OCI-LY7 (cell line): ENCODE results near the gene TMEM51. TPM values are rescaled to one million over a fixed set of nuclear protein-coding genes. Genes with fewer than 3 reads are reported as not detected.

Source experiments
- BruUV-seq: library from RNA; stranded (reverse); fragments of 400-500 nt; replicated peaks from 2 replicates; lab custom pipeline; 2021; lab: Mats Ljungman, UMichigan
- CTCF ChIA-PET: fragments of 300-600 bp; sonication (Branson Sonifier 250); formaldehyde crosslinking; loops from one replicate; lab custom pipeline; 2022; ENCODE audit warnings: antibody characterized with exemption; ENCODE audit not compliant: unreplicated experiment; lab: Charles Lee
- POLR2A ChIA-PET: fragments of 300-600 bp; sonication (Branson Sonifier 250); formaldehyde crosslinking; loops from one replicate; lab custom pipeline; 2022; ENCODE audit warnings: antibody characterized with exemption; lab: Charles Lee
- DNase-seq: peaks from one replicate; pipeline ENCODE4 v3.0.0-alpha.2; 2015; ENCODE audit warnings: low spot score
- H2AFZ ChIP-seq: fragments of 200-600 bp; sonication (generic), shearing (Covaris generic); 2 replicates; pipeline ENCODE4 v1.6.1; 2014; ENCODE audit warnings: mild to moderate bottlenecking, antibody characterized with exemption, low read length, moderate library complexity
- H3K27ac ChIP-seq: fragments of 200-600 bp; sonication (generic); 2 replicates; pipeline ENCODE4 v1.5.1; 2014; ENCODE audit warnings: mixed run types, low read depth, mild to moderate bottlenecking, moderate library complexity, low read length, inconsistent platforms; ENCODE audit not compliant: poor library complexity, severe bottlenecking
- H3K36me3 ChIP-seq: fragments of 200-600 bp; sonication (generic); 2 replicates; pipeline ENCODE4 v1.6.1; 2014; ENCODE audit warnings: mild to moderate bottlenecking, antibody characterized with exemption, low read length, moderate library complexity, mixed read lengths; ENCODE audit not compliant: insufficient read depth
- H3K4me1 ChIP-seq: fragments of 200-600 bp; sonication (generic); 2 replicates; pipeline ENCODE4 v1.5.1; 2014; ENCODE audit warnings: mild to moderate bottlenecking, low read length; ENCODE audit not compliant: insufficient read depth, poor library complexity, severe bottlenecking
- H3K4me2 ChIP-seq: fragments of 200-600 bp; sonication (generic); 2 replicates; pipeline ENCODE4 v1.6.1; 2014; ENCODE audit warnings: mild to moderate bottlenecking, low read length
- H3K4me3 ChIP-seq: fragments of 200-600 bp; sonication (generic); 2 replicates; pipeline ENCODE4 v1.5.1; 2014; ENCODE audit warnings: mild to moderate bottlenecking, low read depth, low read length; ENCODE audit not compliant: poor library complexity, severe bottlenecking
- H3K79me2 ChIP-seq: fragments of 200-600 bp; sonication (generic); 2 replicates; pipeline ENCODE4 v1.6.1; 2016; ENCODE audit warnings: low read depth, mild to moderate bottlenecking, low read length, moderate library complexity, mixed read lengths; ENCODE audit not compliant: insufficient read depth
- H3K9me2 ChIP-seq: fragments of 200-600 bp; sonication (generic); 2 replicates; pipeline ENCODE4 v1.6.1; 2016; ENCODE audit warnings: mild to moderate bottlenecking, low read length, mixed read lengths; ENCODE audit not compliant: insufficient read depth
- H3K9me3 ChIP-seq: fragments of 200-600 bp; sonication (generic); 2 replicates; pipeline ENCODE4 v1.6.1; 2014; ENCODE audit warnings: mild to moderate bottlenecking, mixed run types, low read length, mixed read lengths
- H4K20me1 ChIP-seq: fragments of 200-600 bp; sonication (generic); 2 replicates; pipeline ENCODE4 v1.6.1; 2014; ENCODE audit warnings: mild to moderate bottlenecking, antibody characterized with exemption, low read length, moderate library complexity, mixed read lengths; ENCODE audit not compliant: insufficient read depth
- EZH2phosphoT487 ChIP-seq: fragments of 200-600 bp; sonication (generic); IDR thresholded peaks from 2 replicates; pipeline ENCODE4 v1.6.1; 2018; ENCODE audit warnings: low read depth, borderline replicate concordance, mild to moderate bottlenecking, mixed run types, antibody characterized with exemption, low read length, moderate library complexity, mixed read lengths
- intact Hi-C: fragments of 100-400 bp; cut with micrococcal nuclease; formaldehyde crosslinking; loops from one replicate; pipeline ENCODE4 v1.10.0; 2022; ENCODE audit not compliant: unreplicated experiment
- total RNA-seq, 2 experiments: library from RNA; depleted of rRNA in 1 of 2; stranded (reverse); fragments of >200 nt in 1 of 2; shearing (Covaris generic) in 1 of 2; gene quantifications; 2 replicates each; pipeline ENCODE4 v1.2.3, GENCODE V29; 2014 to 2022
- TF ChIP-seq, protein P1 (sequence below): fragments of 200-600 bp; sonication (generic); conservative IDR thresholded peaks from 2 replicates; pipeline ENCODE4 v1.5.1; 2014; ENCODE audit warnings: mild to moderate bottlenecking, antibody characterized with exemption, low read length, moderate library complexity, mixed read lengths

The TMEM51 gene
- total RNA-seq, 2 experiments from 2014 or later, result not detected

DNA sequence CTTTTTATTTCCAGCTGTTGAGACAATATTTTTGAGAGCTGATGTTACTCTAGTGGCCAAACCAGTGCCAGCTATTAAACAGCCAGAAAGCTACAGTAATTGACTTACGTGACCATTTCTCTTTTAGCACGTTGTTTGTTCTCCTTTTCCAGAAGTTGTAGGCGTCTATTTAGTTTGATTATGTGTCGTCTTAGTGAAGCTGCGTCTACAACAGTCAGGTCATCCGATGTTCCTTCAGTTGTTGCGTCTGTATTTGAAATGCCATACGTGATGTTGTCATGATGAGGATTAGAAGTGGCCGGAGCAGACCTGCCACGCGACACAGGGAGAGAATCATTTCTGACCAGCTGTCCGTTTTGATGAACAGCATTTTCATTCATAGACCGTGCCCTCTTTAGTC lies 38.2 kb downstream of the TMEM51 start:
- intact Hi-C loops, result no loop called here
- H3K4me3 ChIP-seq, result no peak overlapping the region
- no TSS peak for BruUV-seq
- DNase-seq, result no peak
- no peaks in the 10 kb centered on the region for H3K4me1 ChIP-seq
- no peaks in the 10 kb centered on the region for H3K9me2 ChIP-seq
- H3K4me2 ChIP-seq, result no peak overlapping the region
- H2AFZ ChIP-seq, result no peak overlapping the region
- H3K36me3 ChIP-seq, result no peaks in the 10 kb centered on the region
- TF ChIP-seq, protein P1, sequence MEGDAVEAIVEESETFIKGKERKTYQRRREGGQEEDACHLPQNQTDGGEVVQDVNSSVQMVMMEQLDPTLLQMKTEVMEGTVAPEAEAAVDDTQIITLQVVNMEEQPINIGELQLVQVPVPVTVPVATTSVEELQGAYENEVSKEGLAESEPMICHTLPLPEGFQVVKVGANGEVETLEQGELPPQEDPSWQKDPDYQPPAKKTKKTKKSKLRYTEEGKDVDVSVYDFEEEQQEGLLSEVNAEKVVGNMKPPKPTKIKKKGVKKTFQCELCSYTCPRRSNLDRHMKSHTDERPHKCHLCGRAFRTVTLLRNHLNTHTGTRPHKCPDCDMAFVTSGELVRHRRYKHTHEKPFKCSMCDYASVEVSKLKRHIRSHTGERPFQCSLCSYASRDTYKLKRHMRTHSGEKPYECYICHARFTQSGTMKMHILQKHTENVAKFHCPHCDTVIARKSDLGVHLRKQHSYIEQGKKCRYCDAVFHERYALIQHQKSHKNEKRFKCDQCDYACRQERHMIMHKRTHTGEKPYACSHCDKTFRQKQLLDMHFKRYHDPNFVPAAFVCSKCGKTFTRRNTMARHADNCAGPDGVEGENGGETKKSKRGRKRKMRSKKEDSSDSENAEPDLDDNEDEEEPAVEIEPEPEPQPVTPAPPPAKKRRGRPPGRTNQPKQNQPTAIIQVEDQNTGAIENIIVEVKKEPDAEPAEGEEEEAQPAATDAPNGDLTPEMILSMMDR, result no peak
- no peak for TF ChIP-seq EZH2phosphoT487
- ChIA-PET CTCF (no interaction called here), POLR2A (no interaction called here)
- no peak overlapping the region for H3K27ac ChIP-seq
- no peaks in the 10 kb centered on the region for H4K20me1 ChIP-seq
- H3K9me3 ChIP-seq, result no peaks in the 10 kb centered on the region
- no peaks in the 10 kb centered on the region for H3K79me2 ChIP-seq

DNA sequence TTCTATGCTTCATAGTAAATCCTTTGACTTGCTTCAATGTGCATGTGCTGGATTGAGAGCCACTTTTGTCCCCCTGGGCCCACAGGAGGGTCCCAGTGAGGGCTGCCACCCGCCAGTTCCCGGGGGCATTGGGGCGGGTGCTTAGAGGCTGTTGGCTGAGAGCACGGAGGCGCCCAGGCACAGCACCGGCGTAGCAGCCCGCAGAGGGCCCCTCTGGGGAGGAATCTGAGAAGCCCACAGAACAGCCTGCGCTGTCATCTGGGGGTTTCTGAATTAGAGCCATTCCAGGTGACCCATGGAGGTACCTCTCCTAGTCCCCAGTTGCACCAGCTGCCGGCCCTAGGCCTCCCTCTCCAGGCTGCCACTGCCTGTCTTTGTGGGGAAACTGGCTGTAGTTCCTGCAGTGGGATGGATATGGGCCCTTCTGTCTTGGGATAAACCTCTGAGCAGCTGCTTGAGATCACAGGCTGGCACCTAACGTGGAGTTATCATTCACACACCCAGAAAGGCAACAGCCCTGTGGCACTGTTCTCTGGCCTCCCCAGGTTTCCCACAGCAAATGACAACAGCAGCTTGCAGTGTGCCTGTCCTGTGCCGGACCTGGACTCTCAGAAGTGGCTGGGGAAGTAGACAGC lies 39.5 kb downstream of the TMEM51 start:
- Histone ChIP-seq H4K20me1 (no peaks in the 10 kb centered on the region), H3K9me3 (no peaks in the 10 kb centered on the region), H3K36me3 (no peaks in the 10 kb centered on the region), H3K9me2 (no peaks in the 10 kb centered on the region), H3K4me3 (no peak overlapping the region), H3K4me2 (no peak overlapping the region), H3K4me1 (no peaks in the 10 kb centered on the region), H3K27ac (no peak overlapping the region), H2AFZ (no peak overlapping the region), H3K79me2 (no peaks in the 10 kb centered on the region)
- BruUV-seq, result no TSS peak
- no peak for DNase-seq
- TF ChIP-seq, protein P1, result no peak
- TF ChIP-seq EZH2phosphoT487, result no peak
- intact Hi-C loops, result no loop called here
- CTCF ChIA-PET, result no interaction called here
- POLR2A ChIA-PET, result interaction anchor here (0.6 kb wide), 1 partner anchor 1321 kb away, joined by 3 read pairs; no protein-coding TSS in a partner anchor

DNA sequence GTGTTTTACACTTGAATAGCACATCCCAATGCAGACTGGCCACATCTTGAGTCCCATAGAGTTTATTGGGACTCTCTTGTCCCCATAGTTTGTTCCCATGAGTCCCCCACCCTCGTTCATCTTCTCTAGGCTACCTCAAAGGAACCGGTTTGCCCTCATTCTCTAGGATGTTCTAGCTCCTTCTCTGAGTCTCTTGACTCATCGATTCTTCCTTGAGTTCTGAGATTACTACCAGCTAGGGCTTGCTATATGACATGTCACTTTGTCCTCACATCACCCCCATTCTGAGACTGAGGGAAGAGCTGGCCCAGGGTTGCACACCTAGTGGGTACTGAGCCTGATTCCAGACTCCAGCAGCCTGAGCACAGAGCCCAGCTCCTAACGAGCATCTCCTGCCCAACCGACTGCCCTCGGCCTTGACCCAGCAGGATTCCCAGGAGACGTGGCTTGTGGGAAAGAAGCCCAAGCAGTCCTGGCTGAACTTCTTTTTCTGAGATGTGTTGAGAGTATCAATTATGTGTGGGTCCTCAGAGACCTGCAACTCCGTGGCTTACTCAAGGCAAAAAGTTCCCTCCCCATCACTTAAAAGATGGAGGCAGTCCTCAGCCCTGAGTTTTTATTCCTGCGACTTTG lies 42.0 kb downstream of the TMEM51 start:
- CTCF ChIA-PET, result no interaction called here

More for the DNA sequence above, 42.0 kb downstream of the TMEM51 start:
- no peak overlapping the region for H2AFZ ChIP-seq
- POLR2A ChIA-PET, result no interaction called here
- no peak overlapping the region for H3K4me3 ChIP-seq
- BruUV-seq, result no TSS peak
- no peaks in the 10 kb centered on the region for H3K4me1 ChIP-seq
- intact Hi-C loops, result no loop called here
- no peaks in the 10 kb centered on the region for H3K79me2 ChIP-seq
- no peak overlapping the region for H3K4me2 ChIP-seq
- TF ChIP-seq, protein P1, result no peak
- no peak for TF ChIP-seq EZH2phosphoT487
- H3K9me3 ChIP-seq, result no peaks in the 10 kb centered on the region
- no peak overlapping the region for H3K27ac ChIP-seq
- H3K9me2 ChIP-seq, result no peaks in the 10 kb centered on the region
- no peaks in the 10 kb centered on the region for H4K20me1 ChIP-seq
- DNase-seq, result no peak
- no peaks in the 10 kb centered on the region for H3K36me3 ChIP-seq
